ENCODE data around the gene PAGR1.

DNA sequence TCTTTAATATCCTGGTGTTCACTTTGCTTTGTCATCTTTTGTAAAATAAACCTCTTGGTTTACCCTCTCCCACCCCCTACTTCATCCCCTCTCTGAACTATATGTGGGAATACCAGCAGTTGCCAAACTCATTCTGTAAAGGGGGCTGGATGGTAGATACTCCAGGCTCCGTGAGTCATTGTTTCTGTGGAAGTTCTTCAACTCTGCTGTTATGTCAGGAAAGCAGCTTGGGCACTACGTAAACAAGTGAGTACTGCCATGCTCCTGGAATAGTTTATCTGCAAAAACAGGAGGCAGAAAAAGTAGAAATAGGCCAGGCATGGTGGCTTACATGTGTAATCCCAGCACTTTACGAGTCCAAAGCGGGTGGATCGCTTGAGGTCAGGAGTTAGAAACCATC, 21.9 kb downstream of the PAGR1 start:
- TF ChIP-seq EZH2 (IDR thresholded peaks at IDR 0.05; ENCODE audit: insufficient read depth, poor library complexity, severe bottlenecking): no peak
- no peak for TF ChIP-seq EZH2phosphoT487 (IDR thresholded peaks at IDR 0.05; ENCODE audit: insufficient read depth, low read depth)
